GM21737 (cell line): ENCODE data around the gene LRRC10B.

ENCODE experiments used
- ATAC-seq: cut with Tn5 transposase; IDR thresholded peaks from one replicate; pipeline ENCODE4 v1.9.1; 2021; ENCODE audit warnings: mild to moderate bottlenecking, moderate library complexity; ENCODE audit not compliant: unreplicated experiment

Gene LRRC10B

DNA sequence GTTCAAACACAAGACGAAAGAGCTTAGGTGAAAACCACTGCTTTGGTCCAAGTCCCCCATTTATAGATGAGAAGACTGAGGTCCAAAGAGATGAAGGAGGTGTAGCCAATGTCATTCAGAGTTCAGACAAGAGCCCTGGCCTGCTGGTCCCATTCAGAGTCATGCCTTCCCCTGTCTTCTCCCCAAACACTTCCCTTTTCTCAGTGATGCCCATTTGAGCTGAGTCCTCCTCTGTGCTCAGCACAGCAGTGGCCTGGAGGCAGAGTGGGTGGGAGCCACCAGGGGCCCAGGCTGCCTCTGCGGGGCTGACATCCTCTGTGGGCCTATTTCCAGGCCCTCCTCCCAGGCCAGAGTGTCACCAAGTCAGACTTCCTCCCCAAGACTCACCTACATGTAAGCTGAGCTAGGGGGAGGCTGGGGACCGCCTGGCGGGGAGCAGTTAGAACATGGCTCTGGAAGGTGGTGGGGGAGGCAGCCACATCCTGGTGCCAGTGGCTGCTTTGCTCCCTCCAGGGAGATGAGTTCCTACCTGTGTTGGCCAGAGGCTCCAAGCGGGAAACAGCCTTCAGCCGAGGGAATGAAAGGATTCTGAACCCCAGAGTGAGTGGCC lies 22.4 kb upstream of the LRRC10B start:
- ATAC-seq = no peak

DNA sequence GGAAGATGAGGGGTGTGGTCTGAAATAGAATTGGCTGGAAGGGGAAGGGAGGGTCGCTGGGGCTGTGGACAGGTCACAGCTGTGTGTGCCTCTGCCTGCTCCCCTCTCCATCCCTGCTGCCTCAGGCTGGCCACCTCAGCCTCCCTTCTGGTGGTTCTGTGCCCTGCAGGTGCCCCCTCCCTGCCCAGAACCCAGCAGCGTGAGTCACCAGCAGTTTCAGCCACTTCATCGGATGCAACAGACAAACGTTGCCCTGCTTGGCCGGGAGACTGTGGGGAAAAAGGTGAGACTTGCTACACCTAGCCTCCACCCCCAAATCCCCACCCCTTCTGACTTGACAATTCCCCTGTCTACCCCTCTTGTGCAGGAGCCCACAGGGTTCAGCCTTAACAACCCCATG lies 21.8 kb upstream of the LRRC10B start:
- ATAC-seq = no peak

GRCh38 chr11:61487342-61488025 lies 21.1 kb upstream of the LRRC10B start:
- ATAC-seq = no peak

DNA sequence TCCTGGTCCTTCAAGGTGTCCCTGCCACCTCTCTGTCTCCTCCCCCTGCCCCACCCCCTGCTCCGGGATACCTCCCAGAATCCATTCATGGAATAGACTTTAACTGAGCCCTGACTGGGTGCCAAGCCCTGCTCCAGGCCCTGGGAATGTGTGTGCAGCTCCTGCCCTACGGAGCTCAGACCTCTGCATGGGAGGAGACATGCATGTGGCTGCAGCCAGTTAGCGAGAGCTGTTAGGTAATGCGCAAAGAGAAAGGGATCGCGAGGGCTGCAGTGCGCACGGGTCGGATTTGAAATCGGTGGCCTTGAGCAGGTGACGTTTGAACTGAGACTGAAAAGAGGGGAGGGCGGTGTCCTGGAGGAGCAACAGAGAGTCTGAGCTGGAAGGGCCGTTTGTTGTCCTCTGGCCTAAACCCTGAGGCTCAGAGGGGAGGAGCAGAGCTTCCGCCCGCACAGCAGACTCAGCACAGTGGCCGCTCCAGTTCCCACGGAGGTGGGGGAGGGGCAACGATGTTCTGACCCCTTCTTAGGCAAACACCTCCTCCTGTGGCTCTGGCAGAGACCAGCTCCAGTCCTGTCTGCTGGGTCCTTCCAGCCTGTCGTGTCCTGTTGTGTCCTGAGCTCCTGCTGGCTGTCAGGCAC lies 19.8 kb upstream of the LRRC10B start:
- no peak for ATAC-seq

- ATAC-seq = no peak
These were observed 18.5 kb upstream of the LRRC10B start for GRCh38 chr11:61489833-61490721.

- ATAC-seq = no peak
These were observed 16.7 kb upstream of the LRRC10B start for GRCh38 chr11:61491736-61492395.

DNA sequence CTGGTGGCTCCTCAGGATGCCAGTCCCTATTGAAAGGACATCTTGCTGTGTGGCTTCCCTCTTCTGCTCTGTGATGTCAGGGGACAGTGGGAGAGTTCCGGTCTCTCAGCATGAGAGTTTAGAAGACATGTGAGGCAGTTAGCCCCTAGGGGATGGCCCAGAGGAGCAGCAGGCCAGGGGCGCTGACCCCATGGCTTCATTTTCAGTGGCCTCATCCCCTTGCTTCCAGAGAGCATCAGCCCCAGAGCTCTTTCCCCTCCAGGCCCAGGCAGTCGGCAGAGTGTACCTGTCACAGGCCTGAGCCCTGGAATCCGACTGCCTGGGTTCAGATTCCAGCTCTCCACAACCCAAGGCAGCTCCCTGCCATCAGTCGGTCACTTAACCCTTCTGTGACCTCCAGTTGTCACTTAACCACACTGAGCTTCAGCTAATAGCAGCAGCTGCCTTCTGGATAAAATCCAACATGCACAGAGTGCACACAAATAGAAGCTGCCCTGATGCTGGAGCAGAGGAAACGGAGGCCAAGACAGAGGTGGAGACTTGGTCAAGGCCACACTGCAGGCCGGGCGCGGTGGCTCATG lies 14.1 kb upstream of the LRRC10B start:
- ATAC-seq = no peak

DNA sequence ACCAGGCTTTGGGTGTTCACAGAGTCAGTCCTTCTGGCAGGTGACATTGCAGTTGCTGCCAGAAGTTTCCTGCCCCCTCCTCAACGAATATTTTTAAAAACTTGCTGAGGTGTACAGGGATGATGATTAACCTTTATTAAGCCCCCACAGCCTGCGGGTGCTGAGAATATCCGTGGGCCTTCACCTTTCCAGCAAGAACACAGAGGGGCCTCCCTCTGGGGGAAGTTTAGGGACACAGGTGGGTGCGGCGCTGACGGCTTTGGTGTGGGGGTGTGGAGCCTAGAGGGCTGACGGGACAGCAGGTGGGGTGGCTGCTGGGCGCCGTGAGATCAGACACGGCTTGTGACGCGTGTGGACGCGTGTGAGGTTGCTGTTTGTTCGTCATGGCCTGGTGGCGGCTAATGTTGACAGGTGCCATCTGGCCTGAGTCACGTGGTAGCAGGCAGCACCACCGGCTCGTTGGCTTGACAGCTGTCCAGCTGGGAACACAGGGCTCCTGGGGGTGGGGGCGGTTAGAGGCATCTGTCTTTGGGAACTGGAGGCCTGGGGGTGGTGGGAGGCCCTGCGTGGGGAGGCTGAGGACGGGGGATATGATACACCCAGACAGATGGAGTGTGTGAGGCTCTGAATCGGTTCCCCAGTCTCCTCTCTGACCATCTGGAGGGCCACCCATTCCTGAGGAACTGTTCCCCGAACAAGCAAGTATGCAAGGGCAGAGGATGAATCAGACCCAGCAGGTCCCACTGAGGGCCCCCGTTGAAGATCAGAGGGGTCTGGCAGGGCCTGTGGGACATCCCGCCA lies 12.5 kb upstream of the LRRC10B start:
- ATAC-seq = no peak

DNA sequence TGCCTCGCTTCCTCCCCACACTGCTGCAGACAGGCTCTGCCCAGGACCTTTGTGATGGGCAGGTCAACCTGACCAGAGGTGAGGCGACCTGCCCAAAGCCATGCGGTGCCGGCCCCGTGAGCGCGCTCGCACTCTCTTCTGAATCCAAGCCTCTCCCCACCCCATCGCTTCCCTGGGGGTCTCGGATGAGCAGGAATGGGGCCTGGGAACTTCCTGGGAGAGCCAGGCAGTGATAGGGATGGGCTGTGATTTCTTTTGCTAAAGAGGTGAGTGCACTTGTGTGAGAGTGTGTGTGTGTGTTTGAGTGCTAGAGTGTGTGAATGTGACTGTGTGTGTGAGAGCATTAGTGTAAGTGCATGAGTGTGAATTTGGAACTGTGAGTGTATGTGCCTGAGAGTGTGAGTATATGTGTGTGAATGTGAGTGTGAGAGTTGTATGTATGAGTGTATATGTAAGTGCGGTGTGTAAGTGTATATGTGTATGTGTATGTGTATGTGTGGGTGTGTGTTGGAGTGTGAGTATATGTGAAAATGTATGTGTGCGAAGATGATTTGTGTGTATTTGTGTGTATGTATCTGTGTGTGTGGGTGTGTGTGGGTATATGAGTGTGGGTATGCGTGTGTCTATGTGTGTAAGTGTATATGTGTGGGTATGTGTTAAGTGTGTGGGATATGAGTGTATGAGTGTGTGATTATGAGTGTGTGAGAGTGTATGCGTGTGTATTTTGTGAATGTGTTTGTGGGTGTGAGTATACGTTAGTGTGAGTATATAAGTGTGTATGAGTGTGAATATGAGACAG lies 11.7 kb upstream of the LRRC10B start:
- no peak for ATAC-seq

DNA sequence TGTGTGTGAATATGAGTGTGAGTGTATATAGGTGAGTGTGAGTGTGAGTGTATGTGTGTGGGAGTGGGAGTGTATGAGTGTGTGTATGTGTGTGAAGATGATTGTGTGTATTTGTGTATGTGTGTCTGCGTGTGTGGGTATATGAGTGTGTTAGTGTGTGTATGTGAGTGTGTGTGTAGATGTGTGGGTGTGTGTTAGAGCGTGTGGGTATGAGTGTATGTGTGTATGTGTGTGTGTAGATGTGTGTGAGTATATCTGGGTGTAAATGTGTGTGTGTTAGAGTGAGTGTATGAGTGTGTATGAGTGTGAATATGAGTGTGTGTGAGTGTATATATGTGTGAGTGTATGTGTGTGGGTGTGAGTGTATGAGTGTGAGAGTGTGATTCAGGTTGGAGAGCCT lies 11.1 kb upstream of the LRRC10B start:
- ATAC-seq = no peak

DNA sequence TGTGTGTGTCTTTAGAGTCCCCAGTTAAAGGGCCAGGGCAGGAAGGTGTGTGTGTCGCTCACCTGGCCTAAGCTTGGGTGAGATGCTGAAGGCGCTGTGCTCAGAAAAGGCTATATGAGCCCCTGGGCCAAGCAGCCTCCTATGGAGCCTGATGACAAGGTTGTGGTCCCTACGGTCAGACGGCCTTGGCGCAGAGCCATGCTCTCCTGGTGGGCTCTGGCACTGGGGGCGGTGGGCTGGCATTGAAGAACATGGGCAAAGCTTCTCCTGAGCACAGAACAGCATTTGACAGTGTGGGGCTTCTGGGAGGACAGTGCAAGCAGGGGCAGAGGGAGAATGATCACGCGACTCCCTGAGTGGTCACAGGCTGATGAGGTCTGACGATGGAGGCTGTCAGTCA lies 10.7 kb upstream of the LRRC10B start:
- no peak for ATAC-seq

- no peak for ATAC-seq
These were observed 9.7 kb upstream of the LRRC10B start for GRCh38 chr11:61498767-61499341.

DNA sequence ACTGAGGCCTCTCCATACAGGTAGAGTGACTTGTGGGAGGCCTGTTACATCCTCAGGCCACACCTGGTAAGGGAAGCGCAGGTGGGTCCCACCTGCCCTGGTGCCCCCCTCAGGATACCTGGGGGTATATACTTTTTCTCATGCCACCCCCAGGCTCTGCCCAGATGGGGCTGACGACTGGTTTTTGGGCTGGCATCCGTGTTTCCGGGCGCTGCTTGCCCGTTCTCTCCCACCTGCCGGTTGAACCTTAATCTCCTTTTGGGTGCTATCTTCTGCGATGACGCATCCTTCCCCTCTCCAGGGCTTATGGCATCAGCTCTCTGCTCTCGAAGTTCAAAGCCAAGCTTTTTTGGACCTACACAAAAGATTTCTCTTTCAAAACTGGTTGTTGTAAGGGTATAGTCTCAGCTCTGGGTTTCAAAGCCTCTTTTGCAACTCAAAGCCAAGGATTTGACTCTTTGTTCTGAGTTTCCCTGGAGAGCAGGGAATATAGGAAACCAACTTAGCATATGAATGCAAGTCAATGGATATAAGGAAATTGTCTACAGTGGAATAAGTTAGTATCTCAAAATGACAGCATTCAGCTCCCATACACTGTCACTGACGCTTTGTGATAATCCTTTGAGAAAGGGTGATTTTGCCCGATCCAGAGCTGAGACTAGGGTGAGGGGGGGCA lies 8.6 kb upstream of the LRRC10B start:
- ATAC-seq = no peak

DNA sequence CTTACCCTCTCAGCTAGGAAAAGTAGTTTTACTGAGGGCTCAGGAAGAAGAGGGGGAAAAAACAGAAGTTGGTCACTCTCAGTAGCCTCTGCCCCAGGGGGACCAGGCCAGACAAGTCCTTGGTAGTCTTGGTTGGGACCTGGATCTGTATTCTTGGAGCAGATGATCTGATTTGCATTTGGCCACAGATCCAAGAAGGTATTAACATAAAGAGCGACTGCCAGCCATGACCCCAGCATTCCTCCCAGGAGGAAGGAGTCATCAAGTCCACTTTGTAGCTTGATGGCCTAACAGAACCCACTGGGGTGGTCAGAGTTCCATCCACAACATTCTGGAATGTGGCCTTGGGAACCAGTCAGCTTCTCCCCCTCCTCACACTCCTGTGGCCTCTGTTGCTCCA lies 6.0 kb upstream of the LRRC10B start:
- ATAC-seq = no peak

- no peak for ATAC-seq
These were observed 5.3 kb upstream of the LRRC10B start for GRCh38 chr11:61503135-61503770.

- no peak for ATAC-seq
These were observed 3.4 kb upstream of the LRRC10B start for GRCh38 chr11:61505106-61505505.

- no peak for ATAC-seq
These were observed 2.9 kb upstream of the LRRC10B start for GRCh38 chr11:61505640-61506155.
